ENCODE data around the gene OCA2. TPM values are rescaled to one million over a fixed set of nuclear protein-coding genes. Genes with fewer than 3 reads are reported as not detected.

Gene OCA2
- total and polyA plus RNA-seq, 7 donors: 0.36 to 0.41 TPM; not detected in 5

DNA sequence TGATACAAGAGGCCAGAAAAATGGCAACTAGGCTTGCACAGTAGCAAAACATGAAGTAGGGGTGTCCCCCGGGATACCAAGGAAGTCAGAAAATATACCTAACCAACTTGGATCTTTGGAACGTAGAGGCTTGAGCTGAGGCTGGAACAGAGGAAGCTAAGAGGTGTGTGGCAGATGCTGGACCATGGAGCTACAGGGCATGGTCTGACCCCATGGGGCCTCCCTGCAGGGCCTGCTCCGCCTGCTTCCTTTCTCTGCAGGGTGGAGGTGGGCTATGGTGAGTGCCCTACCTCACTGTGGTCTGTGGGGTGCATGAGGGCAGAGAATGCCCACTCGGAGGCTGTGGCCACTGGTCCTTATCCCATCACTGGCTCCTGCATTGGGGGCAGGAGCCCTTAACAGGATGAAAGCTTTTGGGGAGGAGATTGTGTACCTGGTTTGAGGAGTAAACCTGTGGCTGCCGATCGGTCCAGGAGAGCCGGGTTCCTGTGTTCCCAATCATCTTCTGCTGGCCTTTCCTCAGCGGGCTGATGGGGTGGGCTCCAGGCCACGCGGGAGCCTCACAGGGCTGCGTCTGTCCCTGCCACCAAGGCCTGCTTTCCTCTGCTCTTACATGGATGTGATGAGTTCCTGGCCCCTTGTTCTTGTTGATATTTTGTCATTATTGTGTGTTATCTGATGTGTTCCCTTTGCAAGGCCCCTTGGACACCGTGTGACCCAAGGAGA, 96.8 kb downstream of the OCA2 start:
- Histone ChIP-seq H3K36me3 (no peaks in the 10 kb centered on the region), H3K4me3 (no peak overlapping the region), H3K9me3 (no peaks in the 10 kb centered on the region), H3K4me1 (no peaks in the 10 kb centered on the region), H3K27me3 (no peaks in the 10 kb centered on the region), H3K27ac (no peak overlapping the region)
- intact Hi-C loops (cut with DNase I): no loop called here
- 83 to 84% methylated on average over 12 of the region's 12 CpGs for WGBS, 2 donors
- no peak for DNase-seq
- no peak for TF ChIP-seq POLR2A (IDR thresholded peaks at IDR 0.05)
- no peak for TF ChIP-seq POLR2AphosphoS5 (IDR thresholded peaks at IDR 0.05)
- TF ChIP-seq EP300 (IDR thresholded peaks at IDR 0.05): no peak
- TF ChIP-seq, protein P1, sequence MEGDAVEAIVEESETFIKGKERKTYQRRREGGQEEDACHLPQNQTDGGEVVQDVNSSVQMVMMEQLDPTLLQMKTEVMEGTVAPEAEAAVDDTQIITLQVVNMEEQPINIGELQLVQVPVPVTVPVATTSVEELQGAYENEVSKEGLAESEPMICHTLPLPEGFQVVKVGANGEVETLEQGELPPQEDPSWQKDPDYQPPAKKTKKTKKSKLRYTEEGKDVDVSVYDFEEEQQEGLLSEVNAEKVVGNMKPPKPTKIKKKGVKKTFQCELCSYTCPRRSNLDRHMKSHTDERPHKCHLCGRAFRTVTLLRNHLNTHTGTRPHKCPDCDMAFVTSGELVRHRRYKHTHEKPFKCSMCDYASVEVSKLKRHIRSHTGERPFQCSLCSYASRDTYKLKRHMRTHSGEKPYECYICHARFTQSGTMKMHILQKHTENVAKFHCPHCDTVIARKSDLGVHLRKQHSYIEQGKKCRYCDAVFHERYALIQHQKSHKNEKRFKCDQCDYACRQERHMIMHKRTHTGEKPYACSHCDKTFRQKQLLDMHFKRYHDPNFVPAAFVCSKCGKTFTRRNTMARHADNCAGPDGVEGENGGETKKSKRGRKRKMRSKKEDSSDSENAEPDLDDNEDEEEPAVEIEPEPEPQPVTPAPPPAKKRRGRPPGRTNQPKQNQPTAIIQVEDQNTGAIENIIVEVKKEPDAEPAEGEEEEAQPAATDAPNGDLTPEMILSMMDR (IDR thresholded peaks at IDR 0.05): no peak

DNA sequence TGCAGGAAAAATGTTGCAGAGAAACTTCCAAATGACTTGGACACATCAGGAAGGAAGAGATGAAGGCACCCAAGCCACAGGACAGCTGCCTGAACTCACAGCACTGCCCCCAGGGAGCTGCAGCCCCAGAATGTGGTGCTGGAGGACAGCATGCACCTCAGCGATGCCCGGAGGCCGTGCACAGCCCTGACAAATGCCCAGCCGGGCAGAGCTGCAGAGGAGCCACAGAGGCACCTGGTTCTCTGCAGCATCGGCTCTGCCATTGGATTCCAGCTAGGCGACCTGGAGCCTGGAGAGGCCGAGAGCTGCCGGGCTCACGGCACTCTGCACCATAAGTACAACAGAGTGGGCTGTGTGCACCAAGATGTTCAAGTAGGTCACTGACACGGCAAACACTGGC, 97.5 kb downstream of the OCA2 start:
- no peaks in the 10 kb centered on the region for H3K36me3 ChIP-seq
- 78 to 86% methylated on average over 10 of the region's 10 CpGs for WGBS, 2 donors
- no peaks in the 10 kb centered on the region for H3K4me1 ChIP-seq
- no peaks in the 10 kb centered on the region for H3K9me3 ChIP-seq
- no peak for DNase-seq
- H3K27me3 ChIP-seq: no peaks in the 10 kb centered on the region
- no peak for TF ChIP-seq EP300 (IDR thresholded peaks at IDR 0.05)
- TF ChIP-seq, protein P1 (IDR thresholded peaks at IDR 0.05): no peak
- TF ChIP-seq POLR2A (IDR thresholded peaks at IDR 0.05): no peak
- no peak for TF ChIP-seq POLR2AphosphoS5 (IDR thresholded peaks at IDR 0.05)
- H3K4me3 ChIP-seq: no peak overlapping the region
- intact Hi-C loops (cut with DNase I): no loop called here
- H3K27ac ChIP-seq: no peak overlapping the region

DNA sequence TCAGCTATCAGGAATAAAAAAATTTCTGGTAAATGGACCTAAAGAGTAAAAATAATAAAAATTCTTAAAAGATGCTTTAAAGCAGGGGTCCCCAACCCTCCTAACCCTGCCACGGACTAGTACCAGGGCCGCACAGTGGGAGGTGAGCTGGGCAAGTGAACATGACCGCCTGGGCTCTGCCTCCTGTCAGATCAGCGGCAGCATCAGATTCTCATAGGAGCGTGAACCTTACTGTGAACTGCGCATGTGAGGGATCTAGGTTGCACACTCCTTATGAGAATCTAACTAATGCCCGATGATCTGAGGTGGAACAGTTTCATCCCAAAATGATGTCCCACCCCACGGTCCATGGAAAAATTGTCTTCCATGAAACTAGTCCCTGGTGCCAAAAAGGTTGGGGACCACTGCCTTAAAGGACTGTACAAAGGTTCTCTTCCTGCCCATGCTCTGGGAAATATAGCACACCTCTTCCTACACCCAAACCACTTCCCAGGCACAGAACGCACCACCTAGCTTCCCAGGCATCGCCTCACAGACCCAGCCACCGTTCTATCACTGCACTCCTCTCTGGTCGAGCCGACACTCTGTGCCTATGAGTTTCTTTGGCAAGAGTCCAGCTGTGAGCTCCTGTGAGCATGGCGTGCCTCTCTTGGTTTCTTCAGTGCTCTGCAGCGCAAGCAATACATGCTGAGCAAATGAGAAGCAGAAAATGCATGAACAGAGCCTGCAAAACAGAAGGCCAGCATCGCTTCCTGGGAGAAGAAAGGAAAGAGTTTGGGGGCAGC, 104.9 kb downstream of the OCA2 start:
- H3K27ac ChIP-seq: no peak overlapping the region
- intact Hi-C loops (cut with DNase I): no loop called here
- H3K9me3 ChIP-seq: no peaks in the 10 kb centered on the region
- H3K4me3 ChIP-seq: no peak overlapping the region
- DNase-seq: no peak
- no peaks in the 10 kb centered on the region for H3K36me3 ChIP-seq
- H3K27me3 ChIP-seq: no peaks in the 10 kb centered on the region
- WGBS, 2 donors: 90 to 92% methylated on average over 16 of the region's 16 CpGs
- no peaks in the 10 kb centered on the region for H3K4me1 ChIP-seq
- no peak for TF ChIP-seq EP300 (IDR thresholded peaks at IDR 0.05)
- TF ChIP-seq, protein P1 (IDR thresholded peaks at IDR 0.05): no peak
- TF ChIP-seq POLR2A (IDR thresholded peaks at IDR 0.05): no peak
- TF ChIP-seq POLR2AphosphoS5 (IDR thresholded peaks at IDR 0.05): no peak

DNA sequence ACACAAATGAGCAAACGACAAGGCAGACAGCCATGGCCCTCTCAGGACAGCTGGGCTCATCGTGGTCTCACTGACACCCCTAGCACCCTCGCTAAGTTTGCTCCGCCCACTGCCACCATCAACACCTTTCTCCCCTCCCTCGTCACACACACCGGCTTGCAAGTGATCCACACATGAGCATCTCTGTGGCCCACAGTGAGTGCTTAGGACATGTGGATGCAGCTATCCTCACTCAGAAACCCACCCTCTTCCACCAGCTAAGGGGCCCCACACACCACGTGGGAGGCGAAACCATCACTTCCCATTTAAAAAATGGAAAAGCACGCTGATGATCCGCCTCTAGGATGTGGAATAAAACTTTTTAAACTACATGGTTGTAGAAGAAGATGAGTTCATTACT, 105.6 kb downstream of the OCA2 start:
- Histone ChIP-seq H3K36me3 (no peaks in the 10 kb centered on the region), H3K9me3 (no peaks in the 10 kb centered on the region), H3K27me3 (no peaks in the 10 kb centered on the region), H3K4me3 (no peak overlapping the region), H3K27ac (no peak overlapping the region), H3K4me1 (no peaks in the 10 kb centered on the region)
- no peak for DNase-seq
- intact Hi-C loops (cut with DNase I): no loop called here
- TF ChIP-seq, protein P1 (IDR thresholded peaks at IDR 0.05): no peak
- TF ChIP-seq POLR2AphosphoS5 (IDR thresholded peaks at IDR 0.05): no peak
- no peak for TF ChIP-seq POLR2A (IDR thresholded peaks at IDR 0.05)
- no peak for TF ChIP-seq EP300 (IDR thresholded peaks at IDR 0.05)
- 89 to 90% methylated on average over 10 of the region's 10 CpGs for WGBS, 2 donors
